Dedifferentiated amniotic fluid mesenchymal stem cell (primary cell): Measurements from ENCODE around the gene PCMTD2.
A peak's percentile ranks its signal among the peaks of the same experiment; 100 is the strongest.
"Not testable (repeated sequence)": the region's sequence is repeated elsewhere in the genome, so short reads cannot be mapped to it uniquely, and the experiment has no call there.

Experiments
- DNase-seq: peaks from one replicate; pipeline ENCODE4 v3.0.0-alpha.2; 2016; ENCODE audit errors: extremely low spot score

The PCMTD2 gene

DNA sequence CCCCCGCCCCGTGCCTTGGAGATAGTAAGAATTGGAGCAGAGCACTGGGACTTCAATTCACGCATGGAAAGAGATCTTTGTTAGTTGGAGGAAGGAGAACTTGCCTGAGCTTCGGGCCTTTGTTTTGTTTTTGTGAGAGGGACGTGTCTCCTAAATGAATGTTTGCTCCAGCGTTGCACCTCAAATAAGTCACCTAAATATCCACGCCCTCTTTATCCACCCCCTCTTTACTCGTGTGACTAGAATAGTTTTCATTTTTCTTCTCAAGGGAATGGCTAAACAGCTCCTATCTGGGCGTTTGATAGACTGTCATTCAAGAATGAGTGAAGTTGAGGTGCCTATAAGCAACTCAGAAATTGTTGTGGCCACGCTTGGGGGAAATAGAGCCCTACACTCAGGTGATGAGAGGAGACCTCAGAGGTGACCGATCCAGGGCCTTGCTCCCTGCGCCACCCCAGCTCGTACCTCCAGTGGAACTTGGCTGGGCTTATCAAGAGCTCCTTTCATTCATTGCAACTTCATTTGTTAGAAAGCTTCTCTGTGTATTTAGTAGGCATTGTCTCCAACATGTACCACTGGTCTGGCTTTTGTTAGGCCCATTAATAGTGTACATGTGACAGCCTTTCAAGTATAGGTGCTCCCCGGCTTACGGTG, 861 bp downstream of the PCMTD2 start:
- DNase-seq: no peak

DNA sequence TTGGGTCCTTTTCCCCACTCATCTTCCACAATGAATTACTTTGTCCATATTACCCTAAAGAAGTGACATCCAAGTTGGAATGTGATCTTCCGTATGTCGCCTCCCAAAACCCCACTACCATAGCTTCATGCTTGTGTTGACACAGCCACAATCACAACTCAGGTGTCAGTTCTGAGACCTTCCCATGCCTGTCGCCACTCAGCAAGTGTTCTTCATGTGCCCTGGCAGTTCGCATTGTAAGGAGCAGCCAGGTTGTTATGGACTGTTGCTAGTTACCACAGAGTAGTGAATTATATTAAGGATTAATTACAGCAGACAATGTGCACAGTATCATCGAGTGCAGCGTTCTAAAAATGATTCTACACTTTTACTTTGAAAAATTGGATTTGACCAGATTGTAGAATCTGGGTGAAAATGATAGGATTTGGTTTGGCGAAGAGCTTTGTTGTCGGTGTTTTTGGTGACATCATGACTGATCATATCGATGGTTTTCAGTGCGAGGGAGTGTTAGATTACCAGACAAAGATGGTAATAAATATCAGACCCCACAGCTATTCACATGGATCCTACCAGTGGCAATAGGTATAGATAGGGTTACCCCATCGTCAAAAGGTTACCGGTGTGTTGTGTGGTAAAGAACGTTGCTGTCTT, 1.7 kb downstream of the PCMTD2 start:
- no peak for DNase-seq

GRCh38 chr20:64258071-64258823, 2.7 kb downstream of the PCMTD2 start:
- DNase-seq: no peak

GRCh38 chr20:64260239-64260638, 4.7 kb downstream of the PCMTD2 start:
- no peak for DNase-seq

- DNase-seq: peak; percentile 34
Measured at GRCh38 chr20:64261138-64261537, 5.6 kb downstream of the PCMTD2 start.

DNA sequence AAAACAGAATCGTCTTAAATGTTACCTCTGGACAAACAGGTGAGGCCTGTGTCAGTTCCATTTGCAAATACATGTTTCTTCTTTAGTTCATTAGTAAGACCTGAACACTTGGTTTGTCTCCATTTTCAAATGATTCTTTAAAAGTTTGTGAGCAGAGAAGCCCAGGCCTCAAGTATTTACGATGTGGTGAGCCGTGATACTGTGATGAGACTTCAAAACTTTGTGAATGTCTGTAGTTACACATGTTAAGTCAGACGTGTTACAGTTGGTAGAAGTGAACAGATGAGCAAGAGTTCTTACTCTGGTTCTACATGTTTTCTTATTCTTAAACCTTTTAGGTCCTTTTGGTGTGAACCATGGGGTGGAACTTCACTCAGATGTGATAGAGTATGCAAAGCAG, 8.5 kb downstream of the PCMTD2 start:
- DNase-seq: no peak

DNA sequence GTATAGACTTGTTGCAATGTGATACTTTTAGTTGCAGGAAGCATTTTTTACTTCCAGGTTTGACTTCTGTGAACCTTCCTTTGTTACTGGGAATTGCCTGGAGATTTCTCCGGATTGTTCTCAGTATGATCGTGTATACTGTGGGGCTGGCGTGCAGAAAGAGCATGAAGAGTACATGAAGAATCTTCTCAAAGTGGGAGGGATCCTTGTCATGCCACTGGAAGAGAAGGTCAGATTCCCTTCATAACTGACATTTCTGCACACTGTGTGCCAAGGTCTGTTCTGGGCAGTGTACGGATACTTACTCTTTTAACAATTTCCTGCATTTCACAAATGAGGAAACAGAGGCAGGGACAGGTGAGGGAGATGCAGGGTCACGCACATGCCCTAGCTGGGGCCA, 9.7 kb downstream of the PCMTD2 start:
- DNase-seq: no peak

- DNase-seq: no peak
Measured at GRCh38 chr20:64266988-64267387, 11.4 kb downstream of the PCMTD2 start.

- no peak for DNase-seq
Measured at GRCh38 chr20:64268174-64268573, 12.6 kb downstream of the PCMTD2 start.

- DNase-seq: no peak
Measured at GRCh38 chr20:64269604-64270411, 14.3 kb downstream of the PCMTD2 start.

- DNase-seq: no peak
Measured at GRCh38 chr20:64271636-64272035, 16.1 kb downstream of the PCMTD2 start.

DNA sequence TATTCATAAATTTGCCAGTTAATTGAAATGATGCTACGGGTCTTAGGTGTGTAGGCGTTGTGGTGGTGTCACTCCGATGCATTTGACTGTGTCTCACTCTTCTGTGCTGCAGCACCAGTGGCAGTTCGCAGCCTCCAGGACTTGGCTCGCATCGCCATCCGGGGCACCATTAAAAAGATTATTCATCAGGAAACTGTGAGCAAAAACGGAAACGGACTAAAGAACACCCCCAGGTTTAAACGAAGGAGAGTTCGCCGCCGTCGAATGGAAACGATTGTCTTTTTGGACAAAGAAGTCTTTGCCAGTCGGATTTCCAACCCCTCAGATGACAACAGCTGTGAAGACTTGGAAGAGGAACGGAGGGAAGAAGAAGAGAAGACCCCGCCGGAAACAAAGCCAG, 17.6 kb downstream of the PCMTD2 start:
- DNase-seq: no peak

DNA sequence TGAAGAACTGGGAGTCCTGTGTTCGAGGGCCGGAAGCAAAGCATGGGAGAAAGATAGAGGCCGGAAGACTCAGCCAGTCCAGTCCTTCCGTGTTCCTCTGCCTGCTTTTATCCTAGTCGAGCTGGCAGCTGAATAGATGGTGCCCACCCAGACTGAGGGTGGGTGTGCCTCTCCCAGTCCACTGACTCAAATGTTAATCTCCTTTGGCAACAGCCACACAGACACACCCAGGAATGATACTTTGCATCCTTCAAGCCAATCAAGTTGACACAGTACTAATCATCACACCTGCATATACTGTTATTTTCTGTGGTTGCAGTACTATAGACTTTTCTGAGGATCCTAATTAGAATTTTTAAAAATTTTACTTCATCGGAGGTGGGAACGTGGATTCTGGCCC, 21.3 kb downstream of the PCMTD2 start:
- no peak for DNase-seq

GRCh38 chr20:64277571-64278316, 22.2 kb downstream of the PCMTD2 start:
- no peak for DNase-seq

DNA sequence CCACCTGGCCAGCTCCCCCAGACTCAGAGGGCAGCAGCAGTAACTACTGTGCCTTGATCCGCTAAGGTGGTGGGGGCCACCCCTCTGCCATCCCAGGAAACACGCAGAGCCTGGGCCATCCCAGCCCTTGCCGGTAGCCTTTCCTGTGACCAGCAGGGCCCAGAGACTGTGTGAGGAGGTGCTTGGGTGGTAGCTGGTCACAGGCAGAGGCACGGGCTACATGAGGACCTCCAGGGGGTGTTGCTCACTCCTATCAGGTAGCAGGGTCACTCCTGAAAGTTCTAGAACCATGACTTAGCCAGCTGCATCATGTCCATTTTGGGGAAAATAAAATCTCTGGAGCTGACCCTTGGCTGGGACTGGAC, 22.8 kb downstream of the PCMTD2 start:
- no peak for DNase-seq

- no peak for DNase-seq
Measured at GRCh38 chr20:64279826-64280459, 24.4 kb downstream of the PCMTD2 start.

- DNase-seq: no peak
Measured at GRCh38 chr20:64280460-64280843, 24.9 kb downstream of the PCMTD2 start.

DNA sequence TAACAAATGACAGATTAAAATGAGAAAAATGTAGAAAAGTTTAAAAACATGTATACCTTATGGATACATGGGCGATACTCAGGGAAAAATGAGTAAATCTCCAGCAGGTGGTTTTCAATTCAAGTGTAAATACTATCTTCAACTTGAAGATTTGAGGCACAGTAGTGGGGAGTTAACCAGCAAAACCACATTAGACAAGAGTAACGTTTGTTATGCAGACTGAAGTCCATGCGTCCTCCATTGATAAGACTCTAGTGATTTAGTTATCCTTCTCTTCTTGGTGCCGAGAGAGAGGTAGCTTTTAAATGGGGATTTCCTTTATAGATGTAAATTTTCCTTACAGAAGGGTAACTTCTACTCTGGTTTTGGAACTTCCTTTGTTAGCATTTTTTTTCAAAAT, 28.1 kb downstream of the PCMTD2 start:
- DNase-seq: no peak

GRCh38 chr20:64285579-64286446, 30.3 kb downstream of the PCMTD2 start:
- DNase-seq: not testable (repeated sequence)
